ENCODE data around the gene C16orf92.

Gene C16orf92

GRCh38 chr16:29989111-29989858 lies 33.7 kb upstream of the C16orf92 start:
- no peak for DNase-seq

DNA sequence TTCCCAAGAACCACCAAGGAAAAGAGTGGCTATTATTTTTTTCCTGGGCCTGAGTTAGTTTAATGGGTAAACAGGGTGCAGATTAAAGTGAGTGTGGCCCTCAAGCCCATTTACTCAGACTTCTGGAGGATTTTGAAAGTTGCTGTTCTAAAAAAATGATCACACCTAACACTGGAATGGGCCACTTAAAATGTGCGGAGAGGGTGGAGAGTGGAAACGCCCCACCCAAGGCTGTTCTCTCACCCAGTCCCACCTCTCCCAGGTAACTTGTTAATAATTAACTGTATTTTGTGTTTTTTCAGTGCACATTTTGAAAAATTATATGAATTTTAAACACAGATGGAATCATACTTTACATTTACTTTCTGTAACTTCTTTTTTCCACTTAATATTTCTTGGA lies 33.0 kb upstream of the C16orf92 start:
- DNase-seq: no peak

GRCh38 chr16:29990883-29991570 lies 32.0 kb upstream of the C16orf92 start:
- DNase-seq: no peak

DNA sequence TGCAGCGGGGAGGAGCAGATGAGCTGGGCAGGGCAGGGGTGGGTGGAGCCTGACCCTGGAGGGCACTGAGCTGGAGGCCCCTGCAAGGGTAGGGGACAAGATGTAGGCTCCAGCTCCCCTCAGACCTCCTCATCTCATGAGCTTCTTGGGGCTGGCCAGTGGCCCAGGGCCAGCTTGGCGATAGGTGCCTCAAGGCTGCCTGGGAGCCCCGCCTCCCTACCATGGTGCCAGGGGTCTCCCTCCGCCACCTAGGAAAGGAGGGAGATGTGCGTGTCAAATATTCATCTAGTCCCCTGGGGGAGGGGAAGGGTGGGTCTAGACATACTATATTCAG lies 31.5 kb upstream of the C16orf92 start:
- no peak for DNase-seq

- DNase-seq: no peak
Measured at GRCh38 chr16:29992344-29992967, 30.5 kb upstream of the C16orf92 start.

- no peak for DNase-seq
Measured at GRCh38 chr16:29993191-29993902, 29.7 kb upstream of the C16orf92 start.

GRCh38 chr16:29993903-29994599 lies 28.9 kb upstream of the C16orf92 start:
- DNase-seq: no peak

GRCh38 chr16:29994600-29995323 lies 28.2 kb upstream of the C16orf92 start:
- no peak for DNase-seq

DNA sequence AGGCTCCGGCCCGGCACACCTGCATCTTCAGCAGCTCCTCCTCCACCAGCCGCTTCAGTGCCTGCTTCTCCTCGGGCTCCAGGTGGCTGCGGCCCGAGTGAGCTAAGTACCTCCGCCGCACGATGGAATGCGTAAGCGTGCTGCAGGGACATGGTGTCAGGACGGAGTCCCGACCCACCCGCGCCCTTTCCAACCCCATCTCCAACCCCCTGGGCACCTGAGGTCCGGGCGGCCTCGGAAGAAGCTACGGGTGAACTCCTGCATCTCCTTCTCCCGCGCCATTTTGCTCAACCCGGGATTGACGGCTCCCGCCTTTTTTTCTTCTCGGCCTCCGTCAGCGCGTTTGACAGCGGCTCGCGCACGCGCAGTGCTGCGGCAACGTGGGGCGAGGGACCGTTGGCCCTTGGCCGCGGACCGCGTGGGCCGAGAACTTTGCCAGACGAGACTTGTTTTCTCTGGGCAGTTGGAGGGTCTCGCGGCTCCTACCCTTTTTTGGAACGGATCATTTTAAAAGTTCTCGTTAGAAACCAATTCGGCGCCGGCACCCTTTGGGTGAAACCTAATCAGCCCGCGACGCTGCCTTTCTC lies 27.6 kb upstream of the C16orf92 start, which contains the start of gene HIRIP3:
HIRIP3 (minus strand) TSS at position 294 of the 587 bp plus-strand sequence; CDS start at position 282, 12 bp downstream.
- DNase-seq: peak; percentile 86 to 90

- peak; percentile 97 to 98 for DNase-seq
Measured at GRCh38 chr16:29995911-29996765, 26.9 kb upstream of the C16orf92 start, which contains the start of gene INO80E. Gene INO80E (plus strand): TSS chr16:29996241. CDS start chr16:29996311, 70 bp downstream.

DNA sequence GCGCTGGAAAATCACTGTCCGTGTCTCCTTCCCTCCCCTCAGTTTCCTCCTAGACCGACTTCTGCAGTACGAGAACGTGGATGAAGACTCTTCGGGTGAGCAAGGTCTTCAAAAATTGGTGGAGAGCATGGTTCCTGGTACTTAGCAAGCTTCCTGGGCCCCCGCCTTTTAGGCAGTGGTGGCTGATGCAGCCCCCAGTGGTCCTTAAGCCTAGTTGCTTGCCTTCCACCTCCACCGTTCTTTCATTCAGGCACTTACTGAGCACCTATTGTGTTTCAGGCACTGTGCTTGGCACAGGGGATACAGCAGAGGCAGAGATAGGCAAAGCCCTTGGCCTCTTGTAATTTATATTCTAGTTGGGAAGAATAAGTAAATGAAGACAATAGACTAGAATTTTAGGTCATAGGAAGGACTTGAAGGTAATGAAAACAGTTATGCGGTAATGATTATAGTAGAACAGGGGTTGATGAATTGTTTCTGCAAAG lies 26.2 kb upstream of the C16orf92 start:
- no peak for DNase-seq

- DNase-seq: no peak
Measured at GRCh38 chr16:29999605-30000004, 23.4 kb upstream of the C16orf92 start.

DNA sequence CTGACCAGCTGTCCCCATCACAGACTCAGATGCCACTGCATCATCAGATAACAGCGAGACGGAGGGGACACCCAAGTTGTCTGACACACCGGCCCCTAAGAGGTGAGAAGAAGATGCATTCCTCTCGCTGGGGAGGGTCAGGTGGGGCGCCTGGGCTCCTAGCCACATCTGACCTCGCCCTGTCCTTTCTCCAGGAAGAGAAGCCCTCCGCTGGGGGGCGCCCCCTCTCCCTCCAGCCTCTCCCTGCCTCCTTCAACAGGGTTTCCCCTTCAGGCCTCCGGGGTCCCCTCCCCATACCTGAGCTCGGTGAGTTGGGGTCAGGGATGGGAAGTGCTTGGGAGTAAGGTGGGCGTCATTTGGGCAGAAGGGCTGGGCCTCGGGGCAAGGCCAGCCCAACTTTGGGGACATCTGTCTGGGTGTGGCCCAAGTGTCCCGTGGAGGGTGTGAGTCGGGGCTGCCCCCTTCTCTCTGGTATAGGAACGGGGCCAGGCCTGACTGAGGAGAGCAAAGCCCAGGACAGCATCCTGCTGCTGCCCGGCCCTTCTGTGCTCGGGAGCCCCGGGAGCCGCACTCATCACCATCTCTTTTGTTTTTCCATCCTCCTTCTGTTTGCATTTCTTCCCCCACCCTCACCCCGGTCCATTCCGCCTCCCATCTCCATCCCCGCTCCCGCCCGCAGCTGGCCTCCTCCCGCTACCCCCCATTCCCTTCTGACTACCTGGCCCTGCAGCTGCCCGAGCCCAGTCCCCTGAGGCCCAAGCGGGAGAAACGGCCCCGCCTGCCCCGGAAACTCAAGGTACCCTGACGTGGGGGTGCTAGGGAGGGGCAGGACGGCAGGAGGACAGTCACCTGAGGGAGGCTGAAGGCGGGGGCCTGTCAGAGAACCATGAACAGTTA lies 22.0 kb upstream of the C16orf92 start:
- no peak for DNase-seq

GRCh38 chr16:30002614-30003346 lies 20.2 kb upstream of the C16orf92 start:
- no peak for DNase-seq

DNA sequence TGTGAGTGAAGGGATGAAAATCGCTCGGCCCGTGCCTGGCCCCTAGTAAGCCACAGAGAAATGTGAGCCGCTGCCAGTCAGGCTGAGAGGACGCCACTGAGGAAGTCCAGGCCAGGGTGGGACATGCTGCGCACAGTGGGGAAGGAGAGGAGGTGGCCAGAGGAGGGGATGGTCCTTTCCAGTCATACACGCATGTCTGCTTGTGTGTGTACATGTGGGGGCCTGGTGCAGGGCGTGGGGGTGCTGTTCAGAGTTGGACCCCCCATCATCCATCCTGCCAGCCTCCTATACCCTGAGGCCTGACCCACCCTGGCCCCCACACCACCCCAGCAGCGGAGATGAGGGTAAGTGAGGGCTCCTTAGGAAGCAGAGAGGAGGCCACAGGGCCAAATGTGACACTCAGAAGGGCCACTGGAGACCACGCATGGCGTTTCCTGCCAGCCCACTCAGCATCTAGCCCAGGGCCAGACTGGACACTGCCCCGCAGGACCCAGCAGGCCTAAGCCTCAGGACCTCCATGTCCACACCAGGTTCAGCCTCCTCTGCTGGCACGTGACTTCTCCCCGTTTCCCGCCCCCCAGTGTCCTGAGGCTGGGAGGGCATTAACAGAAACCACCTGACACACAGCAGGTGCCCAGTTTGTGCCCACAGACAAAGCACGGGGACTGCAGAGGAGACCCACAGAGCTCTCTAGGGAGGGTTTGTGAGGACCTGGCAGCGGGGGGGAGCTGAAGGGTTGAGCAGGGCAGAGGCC lies 19.2 kb upstream of the C16orf92 start:
- DNase-seq: no peak

GRCh38 chr16:30004424-30004776 lies 18.6 kb upstream of the C16orf92 start:
- DNase-seq: no peak

- DNase-seq: no peak
Measured at GRCh38 chr16:30004811-30005242, 18.2 kb upstream of the C16orf92 start.
